Calu3 (cell line): ENCODE results near the gene GMDS. TPM values are rescaled to one million over a fixed set of nuclear protein-coding genes. Genes with fewer than 3 reads are reported as not detected.

Experiments
- BruUV-seq: library from RNA; stranded (reverse); fragments of 400-500 nt; replicated peaks from 2 replicates; lab custom pipeline; 2021; lab: Mats Ljungman, UMichigan
- CTCF ChIA-PET: fragments of 300-600 bp; sonication (Branson Sonifier 250); formaldehyde crosslinking; loops from one replicate; lab custom pipeline; 2022; ENCODE audit warnings: antibody characterized with exemption; lab: Charles Lee
- DNase-seq: peaks from one replicate; pipeline ENCODE4 v3.0.0; 2022
- H3K27ac Mint-ChIP-seq: one replicate; pipeline ENCODE4 v1.8.0; 2022; ENCODE audit warnings: mixed read lengths; ENCODE audit not compliant: unreplicated experiment
- H3K27me3 Mint-ChIP-seq: one replicate; pipeline ENCODE4 v1.8.0; 2022; ENCODE audit warnings: mixed read lengths; ENCODE audit not compliant: unreplicated experiment
- H3K36me3 Mint-ChIP-seq: one replicate; pipeline ENCODE4 v1.8.0; 2022; ENCODE audit warnings: mild to moderate bottlenecking, moderate library complexity, mixed read lengths; ENCODE audit not compliant: insufficient read depth, unreplicated experiment
- H3K4me1 Mint-ChIP-seq: one replicate; pipeline ENCODE4 v1.8.0; 2022; ENCODE audit warnings: mild to moderate bottlenecking, low read depth, mixed read lengths; ENCODE audit not compliant: unreplicated experiment
- H3K4me3 Mint-ChIP-seq: one replicate; pipeline ENCODE4 v1.8.0; 2022; ENCODE audit warnings: mild to moderate bottlenecking, low read depth, moderate library complexity, mixed read lengths; ENCODE audit not compliant: unreplicated experiment
- H3K9me3 Mint-ChIP-seq: one replicate; pipeline ENCODE4 v1.8.0; 2022; ENCODE audit warnings: low read depth, mixed read lengths; ENCODE audit not compliant: unreplicated experiment
- intact Hi-C: fragments of 100-400 bp; cut with micrococcal nuclease; formaldehyde crosslinking; loops from one replicate; pipeline ENCODE4 v1.10.0; 2022; ENCODE audit not compliant: unreplicated experiment
- total RNA-seq: library from RNA; stranded (reverse); gene quantifications from 2 replicates; pipeline ENCODE4 v1.2.3, GENCODE V29; 2022
- TF ChIP-seq, protein P1 (sequence below): fragments of 200-600 bp; IDR thresholded peaks from one replicate; pipeline ENCODE4 v1.8.0; 2022; ENCODE audit warnings: antibody characterized with exemption; ENCODE audit not compliant: unreplicated experiment

The GMDS gene
- total RNA-seq, 1 experiment from 2014 or later = 58.2 TPM

DNA sequence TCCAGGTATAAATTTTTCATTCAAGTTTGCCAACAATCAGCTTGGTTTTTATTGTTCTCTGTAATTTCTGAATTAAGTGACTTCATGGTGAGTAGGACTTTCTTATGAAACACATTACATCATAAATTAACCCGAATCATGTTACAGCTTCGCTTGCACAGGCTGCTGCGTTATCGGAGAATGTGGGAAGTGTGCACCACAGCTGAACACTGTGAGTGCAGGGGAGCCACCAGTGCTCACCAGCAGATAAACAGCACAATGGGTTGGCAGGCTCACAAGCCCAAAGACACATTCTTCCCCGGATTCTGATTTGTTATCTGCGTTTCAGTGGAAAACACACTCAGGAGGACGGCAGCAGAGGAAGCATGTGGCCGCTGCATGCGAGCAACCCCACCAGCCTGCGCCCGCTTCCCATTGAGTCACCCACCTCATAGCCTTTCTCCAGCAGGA, 121.1 kb downstream of the GMDS start:
- H3K27me3 Mint-ChIP-seq = no peaks in the 10 kb centered on the region
- no peak for DNase-seq
- no peak overlapping the region for H3K4me3 Mint-ChIP-seq
- CTCF ChIA-PET = no interaction called here
- no TSS peak for BruUV-seq
- H3K36me3 Mint-ChIP-seq = no peaks in the 10 kb centered on the region
- H3K4me1 Mint-ChIP-seq = no peaks in the 10 kb centered on the region
- H3K27ac Mint-ChIP-seq = no peak overlapping the region
- TF ChIP-seq, protein P1, sequence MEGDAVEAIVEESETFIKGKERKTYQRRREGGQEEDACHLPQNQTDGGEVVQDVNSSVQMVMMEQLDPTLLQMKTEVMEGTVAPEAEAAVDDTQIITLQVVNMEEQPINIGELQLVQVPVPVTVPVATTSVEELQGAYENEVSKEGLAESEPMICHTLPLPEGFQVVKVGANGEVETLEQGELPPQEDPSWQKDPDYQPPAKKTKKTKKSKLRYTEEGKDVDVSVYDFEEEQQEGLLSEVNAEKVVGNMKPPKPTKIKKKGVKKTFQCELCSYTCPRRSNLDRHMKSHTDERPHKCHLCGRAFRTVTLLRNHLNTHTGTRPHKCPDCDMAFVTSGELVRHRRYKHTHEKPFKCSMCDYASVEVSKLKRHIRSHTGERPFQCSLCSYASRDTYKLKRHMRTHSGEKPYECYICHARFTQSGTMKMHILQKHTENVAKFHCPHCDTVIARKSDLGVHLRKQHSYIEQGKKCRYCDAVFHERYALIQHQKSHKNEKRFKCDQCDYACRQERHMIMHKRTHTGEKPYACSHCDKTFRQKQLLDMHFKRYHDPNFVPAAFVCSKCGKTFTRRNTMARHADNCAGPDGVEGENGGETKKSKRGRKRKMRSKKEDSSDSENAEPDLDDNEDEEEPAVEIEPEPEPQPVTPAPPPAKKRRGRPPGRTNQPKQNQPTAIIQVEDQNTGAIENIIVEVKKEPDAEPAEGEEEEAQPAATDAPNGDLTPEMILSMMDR = no peak
- intact Hi-C loops = no loop called here
- no peaks in the 10 kb centered on the region for H3K9me3 Mint-ChIP-seq

DNA sequence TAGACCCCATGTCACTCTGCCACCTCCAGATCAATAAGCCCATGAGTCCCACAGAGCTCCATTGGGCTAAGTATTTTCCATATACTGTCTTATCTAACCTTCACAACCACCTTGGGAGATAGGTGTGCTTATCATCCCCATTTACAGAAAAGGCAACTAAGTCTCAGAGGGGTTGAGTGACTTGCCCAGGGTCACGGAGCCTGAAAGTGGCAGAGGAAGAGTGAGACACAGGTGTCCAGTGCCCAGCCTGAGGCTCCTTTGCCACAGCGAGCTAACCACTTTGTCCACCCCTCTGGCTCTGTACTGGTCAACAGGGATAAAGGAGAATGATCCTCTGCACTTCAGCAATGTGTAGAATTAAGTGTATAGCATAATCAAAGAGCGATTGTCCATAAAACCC, 124.5 kb downstream of the GMDS start:
- no peak for DNase-seq
- TF ChIP-seq, protein P1 = no peak
- intact Hi-C loops = no loop called here
- no peaks in the 10 kb centered on the region for H3K4me1 Mint-ChIP-seq
- CTCF ChIA-PET = no interaction called here
- H3K27ac Mint-ChIP-seq = no peak overlapping the region
- no peak overlapping the region for H3K4me3 Mint-ChIP-seq
- no peaks in the 10 kb centered on the region for H3K36me3 Mint-ChIP-seq
- H3K27me3 Mint-ChIP-seq = no peaks in the 10 kb centered on the region
- no peaks in the 10 kb centered on the region for H3K9me3 Mint-ChIP-seq
- no TSS peak for BruUV-seq

DNA sequence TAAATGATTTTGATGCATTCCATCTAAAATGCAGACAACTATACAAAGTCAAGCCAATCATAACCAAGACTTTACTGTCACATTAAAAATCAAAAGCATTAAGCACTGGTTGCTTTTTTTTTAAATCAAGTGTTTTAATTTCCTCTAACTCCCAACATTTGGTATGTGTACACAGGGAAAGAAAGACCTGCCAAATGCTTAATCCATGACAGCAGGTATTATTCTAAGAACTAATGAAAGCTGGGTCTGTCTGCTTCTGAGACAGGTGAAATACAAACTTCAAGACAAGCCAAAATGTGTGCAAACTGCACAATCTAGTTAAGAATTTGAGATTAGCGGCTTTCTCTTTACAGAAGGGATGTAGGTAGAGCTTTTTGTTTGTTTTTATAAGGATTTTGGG, 126.1 kb downstream of the GMDS start:
- Mint-ChIP-seq H3K36me3 (no peaks in the 10 kb centered on the region), H3K9me3 (no peaks in the 10 kb centered on the region), H3K27me3 (no peaks in the 10 kb centered on the region), H3K4me3 (no peak overlapping the region), H3K27ac (no peak overlapping the region), H3K4me1 (no peaks in the 10 kb centered on the region)
- intact Hi-C loops = no loop called here
- TF ChIP-seq, protein P1 = no peak
- CTCF ChIA-PET = no interaction called here
- no TSS peak for BruUV-seq
- no peak for DNase-seq

DNA sequence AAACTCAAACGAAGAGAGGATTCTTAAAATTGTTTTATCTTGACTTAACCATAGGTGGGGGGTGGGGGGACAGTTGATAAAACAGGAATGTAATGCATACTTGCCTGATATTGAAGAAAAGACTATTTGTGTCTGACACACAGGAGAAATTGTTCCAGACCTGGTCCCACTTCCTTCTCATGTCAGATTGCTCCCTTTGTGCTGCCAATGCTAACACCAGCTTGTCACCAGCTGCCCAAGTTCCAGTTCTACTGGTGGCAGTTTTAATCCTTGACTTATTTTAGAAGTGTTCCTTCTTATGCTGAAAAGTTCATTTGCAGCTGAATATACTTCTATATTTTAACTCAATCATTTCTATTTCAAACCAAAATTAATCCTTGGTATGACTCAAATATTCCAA, 127.3 kb downstream of the GMDS start:
- Mint-ChIP-seq H3K4me3 (no peak overlapping the region), H3K9me3 (no peaks in the 10 kb centered on the region), H3K27ac (no peak overlapping the region), H3K4me1 (no peaks in the 10 kb centered on the region), H3K27me3 (no peaks in the 10 kb centered on the region), H3K36me3 (no peaks in the 10 kb centered on the region)
- no TSS peak for BruUV-seq
- TF ChIP-seq, protein P1 = no peak
- intact Hi-C loops = no loop called here
- no peak for DNase-seq
- CTCF ChIA-PET = no interaction called here
